ENCODE measurements around the gene KCNG3.

The KCNG3 gene

DNA sequence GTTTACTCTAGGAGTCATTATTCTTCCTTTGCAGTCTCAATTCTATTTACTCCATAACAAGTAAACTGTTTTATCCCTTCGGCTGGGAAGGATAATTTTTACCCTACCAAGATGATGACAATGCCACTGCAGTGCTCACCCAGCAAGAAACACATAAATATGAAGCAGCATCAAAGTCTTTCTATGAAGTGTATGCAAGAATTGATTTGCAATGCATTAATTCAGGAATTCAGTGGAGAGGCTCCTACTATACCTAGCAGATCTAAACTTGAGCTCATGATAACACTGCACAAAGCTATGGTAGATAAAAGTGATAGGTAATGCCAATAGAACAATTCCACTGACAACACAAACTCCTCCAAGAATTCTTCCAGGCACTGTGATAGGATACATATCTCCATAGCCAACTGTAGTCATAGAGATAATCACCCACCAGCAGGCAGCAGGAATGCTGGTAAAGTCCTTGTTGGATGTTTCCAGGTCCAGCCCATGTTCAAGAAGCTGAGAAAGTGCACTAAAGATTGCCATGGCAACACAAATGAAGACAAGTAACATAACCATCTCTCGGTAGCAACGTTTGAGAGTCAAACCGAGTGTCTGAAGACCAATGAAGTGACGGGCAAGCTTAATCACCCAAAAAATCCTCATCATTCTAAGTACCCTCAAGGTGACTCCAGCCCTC lies 49.9 kb downstream of the KCNG3 start:
- no peak overlapping the region for H3K4me3 ChIP-seq (ENCODE audit: low read length)

DNA sequence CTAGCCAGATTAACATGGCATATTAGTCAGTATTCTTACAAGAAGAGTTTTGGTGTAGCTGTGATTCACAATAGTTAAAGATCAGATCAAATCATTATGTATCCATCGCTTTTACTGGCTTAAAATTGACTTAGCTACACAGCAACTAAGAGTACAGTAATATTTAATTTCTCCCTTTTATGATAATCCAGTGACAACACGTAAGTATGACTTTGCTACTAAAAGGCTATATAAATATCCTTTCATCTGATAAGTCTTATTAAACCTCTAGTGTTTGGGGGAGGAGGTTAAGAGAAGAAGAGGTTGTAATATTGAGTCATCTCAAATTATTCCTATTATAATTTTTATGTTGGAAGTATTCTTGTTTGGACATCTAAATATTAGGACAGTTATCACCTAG lies 51.0 kb downstream of the KCNG3 start:
- Histone ChIP-seq H3K36me3 (ENCODE audit: control insufficient read depth, insufficient read depth, low read length) (no peaks in the 10 kb centered on the region), H3K27me3 (ENCODE audit: control insufficient read depth, insufficient read depth, low read length) (no peaks in the 10 kb centered on the region), H3K9ac (ENCODE audit: low read length) (no peak overlapping the region), H3K4me1 (ENCODE audit: control insufficient read depth, insufficient read depth, low read length) (no peaks in the 10 kb centered on the region), H3K27ac (ENCODE audit: low read depth, low read length) (no peak overlapping the region), H3K4me3 (ENCODE audit: low read length) (no peak overlapping the region)

More for the DNA sequence above, 49.9 kb downstream of the KCNG3 start:
- no peak overlapping the region for H3K27ac ChIP-seq (ENCODE audit: low read depth, low read length)
- H3K4me1 ChIP-seq (ENCODE audit: control insufficient read depth, insufficient read depth, low read length): no peaks in the 10 kb centered on the region
- H3K9ac ChIP-seq (ENCODE audit: low read length): no peak overlapping the region
- no peaks in the 10 kb centered on the region for H3K27me3 ChIP-seq (ENCODE audit: control insufficient read depth, insufficient read depth, low read length)
- no peaks in the 10 kb centered on the region for H3K36me3 ChIP-seq (ENCODE audit: control insufficient read depth, insufficient read depth, low read length)

DNA sequence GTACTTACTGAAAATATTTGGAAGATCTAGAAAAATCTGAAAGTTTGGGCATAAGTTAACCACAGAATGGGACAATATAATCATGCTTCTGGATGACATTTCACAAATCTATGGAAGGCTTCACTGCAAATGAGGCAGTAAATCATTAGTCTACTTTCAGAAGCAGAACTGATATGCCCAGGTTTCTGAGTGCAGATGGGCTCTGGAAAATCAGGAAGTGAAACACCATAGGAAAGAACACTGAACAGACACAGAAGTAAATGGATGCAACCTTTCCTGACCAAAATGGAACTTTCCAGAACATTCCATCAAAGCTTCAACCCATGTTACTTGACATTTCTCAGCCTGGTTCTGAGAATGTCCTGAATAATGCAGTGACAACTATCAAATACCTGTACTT lies 55.1 kb downstream of the KCNG3 start:
- no peaks in the 10 kb centered on the region for H3K27me3 ChIP-seq (ENCODE audit: control insufficient read depth, insufficient read depth, low read length)
- no peaks in the 10 kb centered on the region for H3K36me3 ChIP-seq (ENCODE audit: control insufficient read depth, insufficient read depth, low read length)
- H3K9ac ChIP-seq (ENCODE audit: low read length): no peak overlapping the region
- H3K4me3 ChIP-seq (ENCODE audit: low read length): no peak overlapping the region
- H3K4me1 ChIP-seq (ENCODE audit: control insufficient read depth, insufficient read depth, low read length): no peaks in the 10 kb centered on the region
- no peak overlapping the region for H3K27ac ChIP-seq (ENCODE audit: low read depth, low read length)

DNA sequence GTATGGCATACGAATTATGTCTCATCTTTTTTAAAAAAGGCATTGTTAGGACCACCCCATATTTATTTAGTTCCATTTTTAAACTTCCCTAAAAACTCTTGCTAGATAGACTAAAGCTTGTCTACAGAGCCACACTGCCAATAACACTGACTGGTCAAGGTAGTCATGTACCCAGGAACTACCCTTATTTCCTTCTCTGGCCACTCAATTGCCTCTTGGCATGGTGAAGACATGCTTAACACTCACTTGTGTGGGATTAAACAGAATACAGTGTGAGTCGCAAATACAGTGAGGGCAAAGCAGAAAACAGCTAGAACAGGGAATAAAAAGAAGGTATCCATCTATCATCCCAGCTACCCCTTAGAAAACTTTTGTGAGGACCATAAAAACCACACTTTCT lies 57.4 kb downstream of the KCNG3 start:
- Histone ChIP-seq H3K4me3 (ENCODE audit: low read length) (no peak overlapping the region), H3K27ac (ENCODE audit: low read depth, low read length) (no peak overlapping the region), H3K27me3 (ENCODE audit: control insufficient read depth, insufficient read depth, low read length) (no peaks in the 10 kb centered on the region), H3K36me3 (ENCODE audit: control insufficient read depth, insufficient read depth, low read length) (no peaks in the 10 kb centered on the region), H3K4me1 (ENCODE audit: control insufficient read depth, insufficient read depth, low read length) (no peaks in the 10 kb centered on the region), H3K9ac (ENCODE audit: low read length) (no peak overlapping the region)

DNA sequence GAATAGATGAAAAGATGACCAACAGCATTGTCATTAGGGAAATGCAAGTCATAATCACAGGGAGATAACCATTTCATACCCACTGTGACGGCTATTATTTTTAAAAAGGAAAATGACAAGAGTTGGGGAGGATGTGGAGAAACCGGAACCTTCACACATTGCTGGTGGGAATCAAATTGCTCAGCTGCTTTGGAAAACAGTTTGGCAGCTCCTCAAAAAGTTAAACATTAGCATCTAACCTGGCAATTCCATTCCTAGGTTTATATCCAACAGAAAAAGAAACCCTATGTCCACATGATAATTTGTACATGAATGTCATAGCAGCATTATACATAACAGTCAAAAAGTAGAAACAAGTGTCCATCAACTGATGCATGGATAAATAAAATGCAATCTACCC lies 58.2 kb downstream of the KCNG3 start:
- no peaks in the 10 kb centered on the region for H3K4me1 ChIP-seq (ENCODE audit: control insufficient read depth, insufficient read depth, low read length)
- H3K27me3 ChIP-seq (ENCODE audit: control insufficient read depth, insufficient read depth, low read length): no peaks in the 10 kb centered on the region
- H3K27ac ChIP-seq (ENCODE audit: low read depth, low read length): no peak overlapping the region
- H3K4me3 ChIP-seq (ENCODE audit: low read length): no peak overlapping the region
- no peak overlapping the region for H3K9ac ChIP-seq (ENCODE audit: low read length)
- H3K36me3 ChIP-seq (ENCODE audit: control insufficient read depth, insufficient read depth, low read length): no peaks in the 10 kb centered on the region

DNA sequence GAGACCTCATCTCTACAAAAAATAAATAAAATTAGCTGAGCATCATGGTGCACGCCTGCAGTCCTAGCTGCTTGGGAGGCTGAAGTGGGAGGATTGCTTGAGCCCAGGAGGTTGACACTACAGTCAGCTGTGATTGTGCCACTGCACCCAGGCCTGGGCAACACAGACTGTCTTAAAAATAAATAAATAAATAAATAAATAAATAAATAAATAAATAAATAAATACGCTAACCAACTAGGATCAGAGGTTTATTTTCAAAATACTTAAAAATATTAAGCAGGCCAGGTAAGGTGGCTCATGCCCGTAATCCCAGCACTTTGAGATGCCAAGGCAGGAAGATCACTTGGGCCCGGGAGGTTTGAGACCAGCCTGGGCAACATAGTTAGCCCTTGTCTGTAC lies 63.6 kb downstream of the KCNG3 start:
- H3K27ac ChIP-seq (ENCODE audit: low read depth, low read length): no peak overlapping the region
- H3K36me3 ChIP-seq (ENCODE audit: control insufficient read depth, insufficient read depth, low read length): no peaks in the 10 kb centered on the region
- H3K4me1 ChIP-seq (ENCODE audit: control insufficient read depth, insufficient read depth, low read length): no peaks in the 10 kb centered on the region
- no peak overlapping the region for H3K9ac ChIP-seq (ENCODE audit: low read length)
- H3K27me3 ChIP-seq (ENCODE audit: control insufficient read depth, insufficient read depth, low read length): no peaks in the 10 kb centered on the region
- no peak overlapping the region for H3K4me3 ChIP-seq (ENCODE audit: low read length)

GRCh38 chr2:42429352-42429751 lies 64.4 kb downstream of the KCNG3 start:
- no peaks in the 10 kb centered on the region for H3K27me3 ChIP-seq (ENCODE audit: control insufficient read depth, insufficient read depth, low read length)
- no peak overlapping the region for H3K9ac ChIP-seq (ENCODE audit: low read length)
- no peaks in the 10 kb centered on the region for H3K4me1 ChIP-seq (ENCODE audit: control insufficient read depth, insufficient read depth, low read length)
- H3K4me3 ChIP-seq (ENCODE audit: low read length): no peak overlapping the region
- no peaks in the 10 kb centered on the region for H3K36me3 ChIP-seq (ENCODE audit: control insufficient read depth, insufficient read depth, low read length)
- no peak overlapping the region for H3K27ac ChIP-seq (ENCODE audit: low read depth, low read length)

DNA sequence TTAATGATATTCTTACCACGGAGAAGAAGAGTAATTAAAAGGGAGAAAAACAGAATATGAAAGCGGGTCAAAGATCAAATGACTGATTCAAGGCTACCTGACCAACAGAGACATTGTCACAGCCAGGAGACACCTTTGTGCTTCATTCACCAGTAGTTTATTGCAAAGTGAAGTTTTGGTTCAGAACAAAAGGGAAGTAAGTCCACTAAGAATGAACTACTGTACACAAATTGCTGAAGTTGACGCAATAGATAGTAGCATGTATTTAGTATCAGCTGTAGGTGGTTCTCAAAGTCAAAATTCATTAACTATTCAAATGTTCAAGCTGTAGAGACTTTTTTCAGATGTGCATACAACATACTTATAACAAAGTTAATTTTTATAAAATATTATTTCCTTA lies 68.1 kb downstream of the KCNG3 start:
- no peak overlapping the region for H3K4me3 ChIP-seq (ENCODE audit: low read length)
- no peaks in the 10 kb centered on the region for H3K4me1 ChIP-seq (ENCODE audit: control insufficient read depth, insufficient read depth, low read length)
- H3K27me3 ChIP-seq (ENCODE audit: control insufficient read depth, insufficient read depth, low read length): no peaks in the 10 kb centered on the region
- H3K27ac ChIP-seq (ENCODE audit: low read depth, low read length): no peak overlapping the region
- H3K36me3 ChIP-seq (ENCODE audit: control insufficient read depth, insufficient read depth, low read length): no peaks in the 10 kb centered on the region
- no peak overlapping the region for H3K9ac ChIP-seq (ENCODE audit: low read length)

GRCh38 chr2:42424033-42424432 lies 69.7 kb downstream of the KCNG3 start:
- H3K27ac ChIP-seq (ENCODE audit: low read depth, low read length): no peak overlapping the region
- H3K4me1 ChIP-seq (ENCODE audit: control insufficient read depth, insufficient read depth, low read length): no peaks in the 10 kb centered on the region
- H3K4me3 ChIP-seq (ENCODE audit: low read length): no peak overlapping the region
- H3K27me3 ChIP-seq (ENCODE audit: control insufficient read depth, insufficient read depth, low read length): no peaks in the 10 kb centered on the region
- no peaks in the 10 kb centered on the region for H3K36me3 ChIP-seq (ENCODE audit: control insufficient read depth, insufficient read depth, low read length)
- H3K9ac ChIP-seq (ENCODE audit: low read length): no peak overlapping the region

DNA sequence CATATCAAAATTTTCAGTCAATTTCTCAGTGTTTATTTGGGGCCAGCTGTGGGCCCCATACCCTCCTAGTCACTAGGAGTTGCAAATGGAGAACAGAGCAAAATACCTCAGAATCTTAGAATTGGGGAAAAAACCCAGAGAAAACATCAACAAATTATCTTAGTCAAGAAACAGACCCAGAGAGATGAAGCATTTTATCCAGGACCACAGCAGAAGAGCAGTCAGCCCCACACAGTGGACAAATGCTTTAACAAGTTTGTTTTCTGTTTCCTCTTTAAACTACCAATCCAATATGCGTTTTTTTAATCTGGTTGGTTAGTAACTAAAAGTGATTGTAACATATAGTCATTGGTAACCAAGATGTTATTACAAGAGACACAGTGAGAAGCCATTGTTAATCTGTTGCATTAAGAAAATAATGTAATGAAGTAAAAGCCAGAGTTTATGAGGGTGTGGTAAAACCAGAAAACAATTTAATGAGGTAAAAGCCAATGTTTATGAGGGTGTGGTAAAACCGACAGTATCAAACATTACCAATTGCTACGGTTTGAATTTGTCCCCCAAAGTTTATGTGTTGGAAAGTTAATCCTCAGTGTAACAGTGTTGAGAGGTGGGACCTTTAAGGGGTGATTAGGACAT lies 72.1 kb downstream of the KCNG3 start:
- Histone ChIP-seq H3K4me1 (ENCODE audit: control insufficient read depth, insufficient read depth, low read length) (no peaks in the 10 kb centered on the region), H3K4me3 (ENCODE audit: low read length) (no peak overlapping the region), H3K9ac (ENCODE audit: low read length) (no peak overlapping the region), H3K36me3 (ENCODE audit: control insufficient read depth, insufficient read depth, low read length) (no peaks in the 10 kb centered on the region), H3K27ac (ENCODE audit: low read depth, low read length) (no peak overlapping the region), H3K27me3 (ENCODE audit: control insufficient read depth, insufficient read depth, low read length) (no peaks in the 10 kb centered on the region)

DNA sequence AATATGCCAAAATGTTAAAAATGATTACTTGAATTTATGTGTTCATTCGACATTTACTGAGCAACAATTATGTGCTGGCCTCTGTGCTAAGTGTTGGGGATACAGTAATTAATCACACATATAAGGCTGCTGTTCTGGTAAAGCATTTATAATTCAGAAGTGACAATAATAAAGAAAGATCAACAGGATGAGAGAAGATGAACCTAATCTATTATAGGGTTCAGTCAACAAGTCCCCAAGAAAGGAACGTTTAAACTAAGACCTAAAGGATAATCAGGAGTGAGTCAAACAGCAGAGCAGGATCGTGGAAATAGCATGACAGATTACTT lies 72.7 kb downstream of the KCNG3 start:
- no peak overlapping the region for H3K27ac ChIP-seq (ENCODE audit: low read depth, low read length)
- H3K36me3 ChIP-seq (ENCODE audit: control insufficient read depth, insufficient read depth, low read length): no peaks in the 10 kb centered on the region
- no peaks in the 10 kb centered on the region for H3K4me1 ChIP-seq (ENCODE audit: control insufficient read depth, insufficient read depth, low read length)
- no peak overlapping the region for H3K4me3 ChIP-seq (ENCODE audit: low read length)
- H3K9ac ChIP-seq (ENCODE audit: low read length): no peak overlapping the region
- H3K27me3 ChIP-seq (ENCODE audit: control insufficient read depth, insufficient read depth, low read length): no peaks in the 10 kb centered on the region

- H3K9ac ChIP-seq (ENCODE audit: low read length): no peak overlapping the region
- no peaks in the 10 kb centered on the region for H3K27me3 ChIP-seq (ENCODE audit: control insufficient read depth, insufficient read depth, low read length)
- no peak overlapping the region for H3K4me3 ChIP-seq (ENCODE audit: low read length)
Measured at GRCh38 chr2:42414648-42415047, 79.1 kb downstream of the KCNG3 start.

DNA sequence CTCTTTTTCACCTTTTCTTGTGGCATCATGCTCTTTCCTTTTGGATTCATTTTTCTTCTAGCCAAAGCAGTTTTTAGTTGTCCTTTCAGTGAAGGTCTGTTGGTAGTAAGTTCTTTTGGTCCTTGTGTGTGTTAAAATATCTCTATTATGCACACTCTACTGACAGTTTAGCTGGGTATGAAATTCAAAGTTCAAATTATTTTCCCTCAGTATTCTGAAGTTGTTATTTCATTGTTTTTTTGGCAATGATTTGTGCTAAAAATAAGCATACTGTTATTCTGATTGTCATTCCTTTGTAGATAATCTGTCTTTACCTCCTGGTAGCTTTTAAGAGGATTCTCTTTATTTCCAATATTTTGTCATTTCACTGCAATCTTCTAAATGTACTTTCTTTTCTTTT lies 79.6 kb downstream of the KCNG3 start:
- Histone ChIP-seq H3K4me3 (ENCODE audit: low read length) (no peak overlapping the region), H3K36me3 (ENCODE audit: control insufficient read depth, insufficient read depth, low read length) (no peaks in the 10 kb centered on the region), H3K4me1 (ENCODE audit: control insufficient read depth, insufficient read depth, low read length) (no peaks in the 10 kb centered on the region), H3K27ac (ENCODE audit: low read depth, low read length) (no peak overlapping the region), H3K27me3 (ENCODE audit: control insufficient read depth, insufficient read depth, low read length) (no peaks in the 10 kb centered on the region), H3K9ac (ENCODE audit: low read length) (no peak overlapping the region)

More at GRCh38 chr2:42414648-42415047, 79.1 kb downstream of the KCNG3 start:
- no peaks in the 10 kb centered on the region for H3K36me3 ChIP-seq (ENCODE audit: control insufficient read depth, insufficient read depth, low read length)
- no peaks in the 10 kb centered on the region for H3K4me1 ChIP-seq (ENCODE audit: control insufficient read depth, insufficient read depth, low read length)
- no peak overlapping the region for H3K27ac ChIP-seq (ENCODE audit: low read depth, low read length)

Measured in rectal smooth muscle tissue (tissue), 1 donor.